IMR-90 (cell line): Measurements from ENCODE around the gene CCDC88C. TPM values are rescaled to one million over a fixed set of nuclear protein-coding genes. Genes with fewer than 3 reads are reported as not detected.

Source experiments
- ATAC-seq: fragments of 200-7000 bp; cut with Tn5 transposase; 2 replicates; pipeline ENCODE4 v1.9.1; 2020; ENCODE audit warnings: low read depth, mild to moderate bottlenecking, moderate library complexity
- BruUV-seq: library from RNA; stranded (reverse); fragments of 400-500 nt; replicated peaks from 2 replicates; lab custom pipeline; 2021; lab: Mats Ljungman, UMichigan
- CTCF ChIA-PET: fragments of 300-600 bp; formaldehyde crosslinking; extraction: SDS; loops from one replicate; lab custom pipeline; 2021; ENCODE audit warnings: antibody characterized with exemption; lab: Yijun Ruan, JAX
- POLR2A ChIA-PET: fragments of 300-600 bp; sonication (Branson Sonifier 250); formaldehyde crosslinking; loops from one replicate; lab custom pipeline; 2022; ENCODE audit warnings: antibody characterized with exemption; ENCODE audit not compliant: unreplicated experiment; lab: Charles Lee
- DNase-seq: peaks from one replicate; pipeline ENCODE4 v3.0.0; 2013
- H2AFZ ChIP-seq: replicated peaks from 2 replicates; pipeline ENCODE3; 2013; ENCODE audit warnings: low read length, mild to moderate bottlenecking; ENCODE audit not compliant: poor library complexity
- H2AK5ac ChIP-seq: 2 replicates; pipeline ENCODE4 v1.6.1; 2013; ENCODE audit warnings: low read depth, low read length, inconsistent platforms
- H2AK9ac ChIP-seq: replicated peaks from 2 replicates; pipeline ENCODE3; 2013; ENCODE audit warnings: mild to moderate bottlenecking, low read depth, low read length, moderate library complexity; ENCODE audit not compliant: poor library complexity
- H2BK120ac ChIP-seq: 2 replicates; pipeline ENCODE4 v1.6.1; 2013; ENCODE audit warnings: low read depth, low read length, inconsistent platforms
- H2BK15ac ChIP-seq: 3 replicates; pipeline ENCODE4 v1.6.1; 2013; ENCODE audit warnings: low read depth, low read length, inconsistent platforms
- H2BK20ac ChIP-seq: 2 replicates; pipeline ENCODE4 v1.6.1; 2013; ENCODE audit warnings: low read depth, mild to moderate bottlenecking, inconsistent platforms, low read length, moderate library complexity
- H2BK5ac ChIP-seq: 2 replicates; pipeline ENCODE4 v1.6.1; 2013; ENCODE audit warnings: mild to moderate bottlenecking, low read depth, low read length, inconsistent platforms; ENCODE audit not compliant: poor library complexity, severe bottlenecking
- H3K14ac ChIP-seq: replicated peaks from 2 replicates; pipeline ENCODE4 v1.6.1; 2013; ENCODE audit warnings: low read depth, low read length, inconsistent platforms
- H3K18ac ChIP-seq: 2 replicates; pipeline ENCODE4 v1.6.1; 2013; ENCODE audit warnings: low read depth, low read length, control low read depth
- H3K23ac ChIP-seq: 2 replicates; pipeline ENCODE4 v1.6.1; 2013; ENCODE audit warnings: low read depth, low read length, inconsistent platforms
- H3K27ac ChIP-seq: 2 replicates; pipeline ENCODE4 v1.5.1; 2013; ENCODE audit warnings: mild to moderate bottlenecking, control low read depth, low read length; ENCODE audit not compliant: insufficient read depth
- H3K27me3 ChIP-seq: 2 replicates; pipeline ENCODE4 v1.6.1; 2013; ENCODE audit warnings: low read length; ENCODE audit not compliant: control insufficient read depth, insufficient read depth
- H3K36me3 ChIP-seq: 2 replicates; pipeline ENCODE4 v1.6.1; 2013; ENCODE audit warnings: low read length, mixed read lengths; ENCODE audit not compliant: control insufficient read depth, insufficient read depth
- H3K4ac ChIP-seq: 2 replicates; pipeline ENCODE4 v1.6.1; 2013; ENCODE audit warnings: low read depth, low read length, inconsistent platforms
- H3K4me1 ChIP-seq: 2 replicates; pipeline ENCODE4 v1.6.1; 2013; ENCODE audit warnings: low read length, mixed read lengths; ENCODE audit not compliant: control insufficient read depth, insufficient read depth
- H3K4me2 ChIP-seq: 2 replicates; pipeline ENCODE4 v1.6.1; 2013; ENCODE audit warnings: low read depth, mild to moderate bottlenecking, control low read depth, low read length, moderate library complexity
- H3K4me3 ChIP-seq: 2 replicates; pipeline ENCODE4 v1.5.1; 2013; ENCODE audit warnings: low read depth, mild to moderate bottlenecking, control low read depth, low read length, moderate library complexity; ENCODE audit not compliant: insufficient read depth
- H3K56ac ChIP-seq: 2 replicates; pipeline ENCODE4 v1.6.1; 2013; ENCODE audit warnings: low read length, inconsistent platforms; ENCODE audit not compliant: insufficient read depth; ENCODE audit errors: extremely low read depth
- H3K79me1 ChIP-seq, 2 experiments: 2 replicates each; pipeline ENCODE4 v1.6.1; 2013; ENCODE audit warnings: low read length in 2 of 2, inconsistent platforms in 1 of 2, low read depth in 1 of 2
- H3K9ac ChIP-seq: 2 replicates; pipeline ENCODE4 v1.6.1; 2013; ENCODE audit warnings: low read depth, low read length, control low read depth
- H3K9me1 ChIP-seq: 2 replicates; pipeline ENCODE4 v1.6.1; 2013; ENCODE audit warnings: low read length, inconsistent platforms; ENCODE audit not compliant: insufficient read depth
- H3K9me3 ChIP-seq: 2 replicates; pipeline ENCODE4 v1.6.1; 2013; ENCODE audit warnings: low read length; ENCODE audit not compliant: control insufficient read depth, insufficient read depth
- H4K20me1 ChIP-seq: 2 replicates; pipeline ENCODE4 v1.6.1; 2013; ENCODE audit warnings: low read length, inconsistent platforms; ENCODE audit not compliant: insufficient read depth
- H4K5ac ChIP-seq: 2 replicates; pipeline ENCODE4 v1.6.1; 2013; ENCODE audit warnings: mild to moderate bottlenecking, low read depth, low read length, control low read depth
- H4K8ac ChIP-seq, 2 experiments: 2 replicates each; pipeline ENCODE4 v1.6.1; 2013; ENCODE audit warnings: low read depth in 2 of 2, low read length in 2 of 2, control low read depth in 1 of 2, inconsistent platforms in 1 of 2
- H4K91ac ChIP-seq: 2 replicates; pipeline ENCODE4 v1.6.1; 2013; ENCODE audit warnings: low read depth, low read length, inconsistent platforms; ENCODE audit not compliant: insufficient read depth
- BHLHE40 ChIP-seq: fragments of 150-350 bp; IDR thresholded peaks from 2 replicates; pipeline ENCODE4 v1.6.1; 2016; ENCODE audit warnings: mild to moderate bottlenecking, low read depth, low read length
- ELK1 ChIP-seq: fragments of 150-350 bp; IDR thresholded peaks from 2 replicates; pipeline ENCODE4 v1.6.1; 2016; ENCODE audit warnings: low read depth, mild to moderate bottlenecking, low read length, moderate library complexity, borderline replicate concordance
- FOS ChIP-seq: fragments of 150-350 bp; IDR thresholded peaks from 2 replicates; pipeline ENCODE4 v1.6.1; 2016; ENCODE audit warnings: low read depth, low read length
- MAFK ChIP-seq: IDR thresholded peaks from 2 replicates; pipeline ENCODE4 v1.6.1; 2012; ENCODE audit warnings: low read depth, low read length, improper control_type of control experiment
- MAZ ChIP-seq: IDR thresholded peaks from 2 replicates; pipeline ENCODE4 v1.6.1; 2012; ENCODE audit warnings: low read depth, mild to moderate bottlenecking, low read length, improper control_type of control experiment, moderate library complexity, borderline replicate concordance
- MXI1 ChIP-seq: IDR thresholded peaks from 2 replicates; pipeline ENCODE4 v1.6.1; 2012; ENCODE audit warnings: low read depth, mild to moderate bottlenecking, low read length, moderate library complexity, borderline replicate concordance
- NFE2L2 ChIP-seq: fragments of 150-350 bp; IDR thresholded peaks from 2 replicates; pipeline ENCODE4 v1.6.1; 2016; ENCODE audit warnings: low read depth, mild to moderate bottlenecking, low read length
- POLR2A ChIP-seq: IDR thresholded peaks from 2 replicates; pipeline ENCODE4 v1.6.1; 2012; ENCODE audit warnings: mild to moderate bottlenecking, low read depth, low read length
- RAD21 ChIP-seq: IDR thresholded peaks from 2 replicates; pipeline ENCODE4 v1.6.1; 2012; ENCODE audit warnings: low read length, improper control_type of control experiment
- RCOR1 ChIP-seq: IDR thresholded peaks from 2 replicates; pipeline ENCODE4 v1.6.1; 2012; ENCODE audit warnings: mild to moderate bottlenecking, low read length, improper control_type of control experiment; ENCODE audit not compliant: insufficient replicate concordance
- RFX5 ChIP-seq: IDR thresholded peaks from 2 replicates; pipeline ENCODE4 v1.8.0; 2012; ENCODE audit warnings: low read depth, mild to moderate bottlenecking, low read length, moderate library complexity
- SMC3 ChIP-seq: fragments of 150-350 bp; IDR thresholded peaks from 2 replicates; pipeline ENCODE4 v1.6.1; 2016; ENCODE audit warnings: low read depth, mild to moderate bottlenecking, antibody characterized with exemption, low read length, moderate library complexity
- WGBS, 2 experiments: methylation state at CpG; one replicate each; pipeline versions ENCODE4 v1.1.5 to v1.1.7; 2013; ENCODE audit warnings: missing lambda C conversion rate in 2 of 2; ENCODE audit not compliant: insufficient read length in 1 of 2; ENCODE audit errors: extremely low coverage in 2 of 2; 5-methylcytosine and 5-hydroxymethylcytosine counted together
- dilution Hi-C: fragments of 300-500 bp; cut with HindIII; formaldehyde crosslinking; loops from one replicate; pipeline ENCODE4 v1.14.3; 2018; ENCODE audit warnings: low sequenced_read_pairs; ENCODE audit not compliant: unreplicated experiment
- in situ Hi-C: fragments of 300-500 bp; cut with MboI; formaldehyde crosslinking; loops from 3 replicates; pipeline ENCODE4 v1.14.3; 2019; ENCODE audit warnings: low sequenced_read_pairs, inconsistent platforms, mixed read lengths
- intact Hi-C: fragments of 100-400 bp; cut with micrococcal nuclease; formaldehyde crosslinking; loops from 2 replicates; pipeline ENCODE4 v1.10.0; 2022
- polyA plus RNA-seq, 3 experiments: library from polyadenylated mRNA; depleted of rRNA; stranded (reverse); fragments of >200 nt; gene quantifications; 2 replicates each; pipeline ENCODE4 v1.2.3, GENCODE V29; 2012; ENCODE audit warnings: low replicate concordance in 1 of 3
- total RNA-seq: library from RNA; depleted of rRNA; stranded (reverse); fragments of >200 nt; gene quantifications from 2 replicates; pipeline ENCODE4 v1.2.3, GENCODE V29; 2012
- TF ChIP-seq, protein P1 (sequence below): fragments of 150-350 bp; IDR thresholded peaks from 2 replicates; pipeline ENCODE4 v1.6.1; 2017; ENCODE audit warnings: mild to moderate bottlenecking, antibody characterized with exemption, low read length, low read depth
- TF ChIP-seq, protein P2 (sequence below): conservative IDR thresholded peaks from 2 replicates; pipeline ENCODE4 v1.5.1; 2012; ENCODE audit warnings: mild to moderate bottlenecking, low read depth, low read length, improper control_type of control experiment

The CCDC88C gene
- total and polyA plus RNA-seq, 2 of the 4 experiments (the other 2 are of a cell fraction): 0.17 to 0.18 TPM

GRCh38 chr14:91299121-91300115, 118.2 kb downstream of the CCDC88C start:
- Histone ChIP-seq H2BK5ac (no peak overlapping the region), H4K8ac (no peak overlapping the region), H3K9me3 (no peaks in the 10 kb centered on the region), H2AK5ac (no peak overlapping the region), H3K27ac (no peak overlapping the region), H3K9ac (no peak overlapping the region), H3K14ac (no peak overlapping the region), H3K18ac (no peak overlapping the region), H2AK9ac (no peak overlapping the region), H2BK20ac (no peak overlapping the region), H4K91ac (no peak overlapping the region), H3K4ac (no peak overlapping the region), H3K27me3 (peaks cover 17% of the 10 kb centered on the region), H3K56ac (no peak overlapping the region), H3K79me1 (no peaks in the 10 kb centered on the region), H3K23ac (no peak overlapping the region), H3K36me3 (no peaks in the 10 kb centered on the region), H3K4me3 (no peak overlapping the region), H3K9me1 (no peaks in the 10 kb centered on the region), H3K4me1 (no peaks in the 10 kb centered on the region), H2BK15ac (no peak overlapping the region), H4K20me1 (no peaks in the 10 kb centered on the region), H4K5ac (no peak overlapping the region), H2AFZ (no peak overlapping the region), H3K4me2 (no peak overlapping the region), H2BK120ac (no peak overlapping the region)
- CTCF ChIA-PET: interaction anchor here (0.5 kb wide), 1 partner anchor 127 kb away, joined by 6 read pairs; no protein-coding TSS in a partner anchor
- ATAC-seq (no peak), DNase-seq (no peak)
- intact Hi-C loops: no loop called here
- in situ Hi-C loops: no loop called here
- BruUV-seq: no TSS peak
- POLR2A ChIA-PET: no interaction called here
- 88% methylated on average over 14 of the region's 31 CpGs; no CpG with 5 or more reads in 1 of the 2 experiments for WGBS, 2 experiments
- dilution Hi-C loops: no loop called here
- TF ChIP-seq MAFK: no peak
- TF ChIP-seq SMC3: no peak
- no peak for TF ChIP-seq RAD21
- TF ChIP-seq RCOR1: no peak
- no peak for TF ChIP-seq RFX5
- no peak for TF ChIP-seq MXI1
- TF ChIP-seq, protein P1, sequence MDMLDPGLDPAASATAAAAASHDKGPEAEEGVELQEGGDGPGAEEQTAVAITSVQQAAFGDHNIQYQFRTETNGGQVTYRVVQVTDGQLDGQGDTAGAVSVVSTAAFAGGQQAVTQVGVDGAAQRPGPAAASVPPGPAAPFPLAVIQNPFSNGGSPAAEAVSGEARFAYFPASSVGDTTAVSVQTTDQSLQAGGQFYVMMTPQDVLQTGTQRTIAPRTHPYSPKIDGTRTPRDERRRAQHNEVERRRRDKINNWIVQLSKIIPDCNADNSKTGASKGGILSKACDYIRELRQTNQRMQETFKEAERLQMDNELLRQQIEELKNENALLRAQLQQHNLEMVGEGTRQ: no peak
- TF ChIP-seq NFE2L2: no peak
- no peak for TF ChIP-seq MAZ
- no peak for TF ChIP-seq FOS
- TF ChIP-seq, protein P2, sequence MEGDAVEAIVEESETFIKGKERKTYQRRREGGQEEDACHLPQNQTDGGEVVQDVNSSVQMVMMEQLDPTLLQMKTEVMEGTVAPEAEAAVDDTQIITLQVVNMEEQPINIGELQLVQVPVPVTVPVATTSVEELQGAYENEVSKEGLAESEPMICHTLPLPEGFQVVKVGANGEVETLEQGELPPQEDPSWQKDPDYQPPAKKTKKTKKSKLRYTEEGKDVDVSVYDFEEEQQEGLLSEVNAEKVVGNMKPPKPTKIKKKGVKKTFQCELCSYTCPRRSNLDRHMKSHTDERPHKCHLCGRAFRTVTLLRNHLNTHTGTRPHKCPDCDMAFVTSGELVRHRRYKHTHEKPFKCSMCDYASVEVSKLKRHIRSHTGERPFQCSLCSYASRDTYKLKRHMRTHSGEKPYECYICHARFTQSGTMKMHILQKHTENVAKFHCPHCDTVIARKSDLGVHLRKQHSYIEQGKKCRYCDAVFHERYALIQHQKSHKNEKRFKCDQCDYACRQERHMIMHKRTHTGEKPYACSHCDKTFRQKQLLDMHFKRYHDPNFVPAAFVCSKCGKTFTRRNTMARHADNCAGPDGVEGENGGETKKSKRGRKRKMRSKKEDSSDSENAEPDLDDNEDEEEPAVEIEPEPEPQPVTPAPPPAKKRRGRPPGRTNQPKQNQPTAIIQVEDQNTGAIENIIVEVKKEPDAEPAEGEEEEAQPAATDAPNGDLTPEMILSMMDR: no peak
- TF ChIP-seq POLR2A: no peak
- TF ChIP-seq BHLHE40: no peak
- no peak for TF ChIP-seq ELK1
